Dedifferentiated amniotic fluid mesenchymal stem cell (primary cell): ENCODE measurements around the gene SLC1A1.
"Not testable (repeated sequence)": the region's sequence is repeated elsewhere in the genome, so short reads cannot be mapped to it uniquely, and the experiment has no call there.

Source experiments
- DNase-seq: peaks from one replicate; pipeline ENCODE4 v3.0.0-alpha.2; 2016; ENCODE audit errors: extremely low spot score

The SLC1A1 gene

DNA sequence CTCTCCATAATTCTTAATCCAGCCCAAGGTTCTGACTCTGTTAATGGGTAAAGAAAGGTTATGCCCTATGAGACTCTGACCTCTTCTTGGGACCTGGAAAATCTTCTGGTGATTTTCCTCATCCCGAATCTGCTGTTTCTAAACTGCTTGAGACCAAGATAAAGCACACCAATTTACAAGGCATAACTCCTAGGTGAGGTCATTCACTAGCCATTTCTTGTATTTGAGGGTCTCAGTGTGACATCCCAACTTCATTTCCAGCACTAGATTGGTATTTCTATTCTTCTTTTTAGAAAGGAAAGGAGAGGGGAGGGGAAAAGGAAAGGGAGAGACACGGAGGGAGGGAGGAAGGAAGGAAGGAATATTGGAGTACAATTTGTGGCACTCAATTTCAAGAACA is 51.6 kb downstream of the SLC1A1 start:
- DNase-seq: no peak

DNA sequence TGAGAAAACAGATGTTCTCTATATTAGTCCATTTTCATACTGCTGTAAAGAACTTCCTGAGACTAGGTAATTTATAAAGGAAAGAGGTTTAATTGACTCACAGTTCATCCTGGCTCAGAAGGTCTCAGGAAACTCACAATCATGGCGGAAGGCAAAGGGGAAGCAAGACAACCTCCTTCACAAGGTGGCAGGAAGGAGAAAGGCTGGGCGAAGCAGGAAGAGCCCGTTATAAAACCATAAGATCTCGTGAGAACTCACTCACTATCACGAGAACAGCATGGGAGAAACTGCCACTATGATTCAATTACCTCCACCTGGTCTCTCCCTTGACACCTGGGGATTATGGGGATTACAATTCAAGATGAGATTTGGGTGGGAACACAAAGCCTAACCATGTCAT is 54.4 kb downstream of the SLC1A1 start:
- not testable (repeated sequence) for DNase-seq

DNA sequence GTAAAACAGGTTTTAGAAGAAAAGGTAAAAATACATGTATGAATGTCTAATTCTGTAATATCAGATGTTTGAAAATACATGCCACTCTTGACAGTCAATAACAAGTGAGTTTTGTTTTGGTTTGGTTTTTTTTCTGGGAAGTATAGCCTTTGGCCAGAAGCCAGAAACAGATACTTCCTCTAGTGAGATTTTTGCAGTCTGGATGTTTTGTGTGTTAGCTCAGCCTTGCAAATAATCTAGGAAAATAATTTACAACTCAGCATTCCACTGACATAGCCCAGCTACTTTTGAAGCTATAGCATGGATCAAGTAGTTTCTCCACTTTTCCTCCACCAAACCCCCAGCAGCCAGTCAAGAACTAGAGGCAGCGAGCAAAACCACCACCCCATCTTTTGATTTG is 56.7 kb downstream of the SLC1A1 start:
- DNase-seq: peak; percentile 55

- no peak for DNase-seq
Measured at GRCh38 chr9:4548811-4549725, 58.8 kb downstream of the SLC1A1 start.

GRCh38 chr9:4549751-4550295 is 59.6 kb downstream of the SLC1A1 start:
- no peak for DNase-seq

DNA sequence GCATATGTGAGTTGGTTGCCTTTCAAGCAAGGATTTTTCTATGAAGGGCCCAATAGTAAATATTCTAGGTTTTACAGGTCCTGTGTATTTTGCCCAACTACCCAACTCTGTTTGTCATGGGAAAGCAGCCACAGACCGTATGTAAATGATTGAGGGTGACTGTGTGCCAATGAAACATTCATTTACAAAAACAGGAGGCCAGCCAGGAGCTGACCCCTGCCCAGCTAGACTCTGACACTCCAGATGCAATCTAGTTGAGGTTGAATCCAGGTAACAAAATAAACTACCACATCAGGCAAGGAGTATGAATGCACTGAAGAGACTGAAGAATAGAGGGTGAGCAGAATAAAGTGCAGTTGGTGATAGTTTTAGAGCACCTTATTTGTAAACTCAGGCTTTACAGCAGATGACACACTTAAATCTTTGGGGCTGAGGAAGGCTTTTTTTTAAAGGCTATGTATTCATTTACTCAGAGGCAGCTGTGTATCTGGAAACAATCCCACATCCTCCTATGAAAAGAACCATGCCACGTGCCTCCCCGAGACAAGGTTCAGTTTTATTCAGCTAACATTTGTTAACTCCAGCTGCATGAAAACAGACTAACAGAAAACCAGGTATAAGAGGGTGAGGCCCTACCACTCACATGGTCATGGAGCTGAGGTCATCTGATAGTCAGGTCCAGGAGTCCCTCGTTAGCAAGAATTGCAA is 60.7 kb downstream of the SLC1A1 start:
- DNase-seq: no peak

DNA sequence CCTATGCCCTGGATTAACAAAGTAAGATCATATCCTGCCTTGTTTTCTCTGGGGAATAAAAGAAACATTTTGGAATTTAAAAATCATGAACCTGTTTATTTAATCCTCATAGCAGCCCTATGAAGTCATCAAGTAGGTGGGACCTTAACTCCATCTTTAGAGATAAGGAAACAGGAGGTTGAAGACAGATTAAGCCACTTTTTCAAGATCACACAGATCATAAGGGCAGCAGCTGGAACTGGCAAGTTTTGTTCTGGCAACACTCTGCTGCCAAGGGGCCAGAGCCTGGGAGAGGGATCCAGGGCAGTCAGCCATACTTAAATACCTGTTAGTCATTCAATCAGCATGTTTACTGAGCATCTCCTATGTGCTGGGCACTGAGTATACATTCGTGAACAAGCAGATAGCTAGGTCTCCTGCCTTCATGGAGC is 63.7 kb downstream of the SLC1A1 start:
- no peak for DNase-seq

- DNase-seq: peak; percentile 24
Measured at GRCh38 chr9:4555236-4555635, 65.0 kb downstream of the SLC1A1 start.

DNA sequence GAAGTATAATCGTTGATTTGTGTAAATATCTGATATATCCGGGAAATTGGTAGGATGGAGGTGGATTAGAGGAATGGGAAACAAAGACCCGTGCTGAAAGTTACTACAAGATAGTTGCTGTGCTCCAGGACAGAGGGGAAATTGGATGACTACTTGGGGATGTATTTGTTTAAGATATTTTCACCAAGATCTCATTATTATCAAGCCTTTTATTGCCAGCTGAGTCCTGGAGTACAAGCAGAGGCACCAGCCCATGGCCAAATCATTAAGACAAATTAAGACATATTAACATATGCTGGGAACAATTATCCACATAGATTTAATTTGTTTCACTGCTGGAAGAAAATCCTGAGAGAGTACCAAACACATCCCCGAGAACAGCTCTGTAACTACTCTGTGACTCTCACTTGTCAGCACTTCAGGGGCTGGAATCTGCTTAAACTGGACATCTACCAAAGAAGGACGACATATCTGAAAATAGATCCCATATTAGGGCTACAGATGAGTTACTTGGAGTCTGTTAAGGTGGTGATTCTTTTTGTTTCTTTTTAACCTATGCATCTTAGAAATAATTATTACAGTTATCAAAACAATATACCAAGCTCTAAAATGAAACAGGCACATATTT is 68.2 kb downstream of the SLC1A1 start:
- DNase-seq: no peak

GRCh38 chr9:4559261-4560182 is 69.3 kb downstream of the SLC1A1 start:
- DNase-seq: no peak

GRCh38 chr9:4563105-4563504 is 72.8 kb downstream of the SLC1A1 start:
- DNase-seq: no peak

GRCh38 chr9:4566806-4567205 is 76.5 kb downstream of the SLC1A1 start:
- DNase-seq: no peak

GRCh38 chr9:4567601-4568000 is 77.3 kb downstream of the SLC1A1 start:
- DNase-seq: no peak

DNA sequence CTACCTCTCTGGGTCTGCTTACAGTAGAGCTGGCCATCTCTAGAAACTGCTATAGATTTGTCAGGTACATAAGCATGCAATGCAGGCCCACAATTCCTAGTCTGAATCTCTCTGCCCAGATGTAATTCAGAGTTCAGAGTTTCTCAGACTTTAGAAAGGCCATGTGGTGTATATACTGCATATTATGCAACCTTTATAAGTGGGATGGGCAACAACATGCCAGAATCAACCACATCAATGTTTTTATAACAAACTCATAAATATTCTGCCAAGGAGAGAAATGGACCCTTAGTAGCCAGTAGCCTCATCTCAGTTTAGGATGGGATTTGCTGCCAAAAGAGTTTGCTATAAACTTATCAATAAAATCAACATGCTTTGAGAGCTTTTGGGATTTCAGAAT is 78.8 kb downstream of the SLC1A1 start:
- no peak for DNase-seq

GRCh38 chr9:4572184-4572826 is 82.0 kb downstream of the SLC1A1 start:
- DNase-seq: no peak

- DNase-seq: no peak
Measured at GRCh38 chr9:4573176-4573575, 82.9 kb downstream of the SLC1A1 start.

DNA sequence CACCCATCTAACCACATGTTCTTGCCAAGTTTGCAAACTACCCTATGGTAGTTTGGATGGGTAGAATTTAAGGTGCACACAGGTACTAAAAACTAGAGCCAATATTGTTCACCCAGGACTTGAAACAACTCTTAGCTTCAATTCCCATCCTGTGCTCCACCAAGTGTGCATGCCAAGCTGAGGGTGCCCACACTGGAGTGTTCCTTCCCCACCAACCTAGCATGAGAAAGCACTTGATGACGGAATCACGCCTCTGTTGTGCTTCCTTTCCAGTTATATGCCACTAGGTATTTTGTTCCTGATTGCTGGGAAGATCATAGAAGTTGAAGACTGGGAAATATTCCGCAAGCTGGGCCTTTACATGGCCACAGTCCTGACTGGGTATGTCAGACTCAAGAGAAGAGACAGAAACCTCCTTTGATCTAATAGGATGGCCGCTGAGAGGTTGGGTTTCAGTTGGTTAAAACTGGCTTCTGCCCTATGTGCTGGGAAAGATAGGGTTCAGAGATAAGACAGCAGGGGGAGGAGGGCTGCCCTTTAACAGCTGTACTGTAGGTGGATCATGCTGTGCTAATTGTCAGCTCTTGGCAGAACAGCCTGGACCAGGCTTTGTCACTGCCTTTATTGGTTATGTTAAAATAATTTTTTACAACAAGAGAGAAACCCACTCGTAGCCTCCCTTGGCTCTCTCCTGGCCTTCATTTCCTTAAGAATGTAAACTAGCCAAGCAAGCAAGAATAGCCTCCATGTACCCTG is 83.5 kb downstream of the SLC1A1 start:
- DNase-seq: no peak

DNA sequence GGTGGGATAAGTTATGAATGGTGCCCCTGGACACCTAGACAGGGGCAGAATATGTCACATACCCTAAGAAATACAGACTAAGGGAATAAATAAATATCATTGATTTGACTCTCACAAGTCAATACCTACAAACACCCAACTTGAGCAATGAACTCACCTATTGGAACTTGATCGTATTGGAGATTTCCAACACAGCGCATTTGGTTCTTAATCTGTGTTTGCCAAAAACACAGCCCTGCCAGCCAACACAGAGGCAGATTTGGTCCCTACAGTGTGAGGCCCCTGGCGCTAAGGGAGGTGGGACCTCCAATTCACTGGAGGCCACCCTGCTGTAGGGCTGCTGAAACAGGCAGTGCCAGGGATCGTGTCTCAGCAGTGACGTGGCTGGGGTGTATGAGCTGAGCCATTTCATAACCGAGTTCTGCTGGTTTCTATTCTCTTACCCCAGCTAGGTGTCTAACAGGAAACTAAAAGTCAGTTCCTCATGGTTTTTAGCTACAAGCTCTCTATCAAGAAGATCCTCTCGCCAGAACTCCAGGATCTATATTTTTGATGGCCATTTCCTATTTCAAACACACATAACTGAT is 84.5 kb downstream of the SLC1A1 start:
- no peak for DNase-seq

DNA sequence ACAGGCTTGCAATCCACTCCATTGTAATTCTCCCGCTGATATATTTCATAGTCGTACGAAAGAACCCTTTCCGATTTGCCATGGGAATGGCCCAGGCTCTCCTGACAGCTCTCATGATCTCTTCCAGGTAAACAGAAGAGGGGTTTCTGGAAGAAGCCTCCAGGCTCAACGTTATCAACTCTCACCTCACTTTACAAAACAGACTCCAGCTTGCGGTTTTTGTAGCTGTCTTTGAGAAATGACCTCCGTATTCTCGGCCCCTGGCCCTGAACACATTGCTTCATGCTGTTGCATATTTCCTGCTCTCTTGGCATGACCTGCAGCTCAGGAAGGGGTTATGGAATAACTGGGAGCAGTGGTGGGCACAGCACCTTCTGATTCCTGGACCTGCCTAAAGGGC is 85.7 kb downstream of the SLC1A1 start:
- no peak for DNase-seq

- DNase-seq: no peak
Measured at GRCh38 chr9:4576448-4576847, 86.2 kb downstream of the SLC1A1 start.
